Measurements from ENCODE around the gene SMARCD3.

Gene SMARCD3

DNA sequence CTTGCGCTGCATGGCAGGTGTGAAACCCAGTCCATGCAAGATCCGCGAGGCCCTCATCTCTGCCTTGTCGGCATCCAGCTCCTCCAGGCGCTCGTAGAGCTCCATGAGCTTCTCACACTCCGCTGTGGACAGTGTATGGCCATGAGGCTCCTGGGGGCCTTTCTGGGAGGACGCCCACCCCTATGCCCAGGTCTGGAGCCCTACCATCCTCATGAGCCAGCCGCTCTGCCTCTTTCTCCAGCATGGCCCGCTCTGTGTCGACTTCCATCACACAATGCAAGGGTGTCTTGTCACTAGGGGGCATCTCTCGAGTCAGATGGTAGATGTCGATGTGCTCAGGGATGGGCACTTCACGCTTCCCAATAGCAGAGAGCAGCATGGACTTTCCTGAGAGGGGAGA lies 24.8 kb downstream of the SMARCD3 start:
- intact Hi-C loops (cut with DNase I) = no loop called here

DNA sequence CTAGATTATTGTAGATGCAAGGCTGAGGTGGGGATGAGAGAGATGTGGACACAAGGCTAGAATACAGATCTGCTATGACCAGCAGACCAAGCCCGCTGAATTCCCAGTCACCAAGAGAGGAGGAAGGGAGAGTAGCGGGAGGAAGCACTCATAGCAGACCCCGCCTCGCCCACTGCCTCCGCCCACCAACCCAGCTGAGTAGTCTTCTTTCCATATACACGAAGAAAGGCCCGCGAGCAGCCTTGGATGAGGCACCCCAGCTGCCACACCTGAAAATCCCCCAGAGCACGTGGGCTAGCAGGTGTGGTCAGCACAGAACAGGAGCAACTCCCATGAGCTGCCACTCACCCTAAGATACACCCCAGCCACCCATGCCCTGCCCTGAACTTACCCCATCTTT lies 30.3 kb downstream of the SMARCD3 start:
- intact Hi-C loops (cut with DNase I) = no loop called here
- DNase-seq = no peak

More for the DNA sequence above, 24.8 kb downstream of the SMARCD3 start:
- DNase-seq = peak in 1 of 10 donors; percentile 36

DNA sequence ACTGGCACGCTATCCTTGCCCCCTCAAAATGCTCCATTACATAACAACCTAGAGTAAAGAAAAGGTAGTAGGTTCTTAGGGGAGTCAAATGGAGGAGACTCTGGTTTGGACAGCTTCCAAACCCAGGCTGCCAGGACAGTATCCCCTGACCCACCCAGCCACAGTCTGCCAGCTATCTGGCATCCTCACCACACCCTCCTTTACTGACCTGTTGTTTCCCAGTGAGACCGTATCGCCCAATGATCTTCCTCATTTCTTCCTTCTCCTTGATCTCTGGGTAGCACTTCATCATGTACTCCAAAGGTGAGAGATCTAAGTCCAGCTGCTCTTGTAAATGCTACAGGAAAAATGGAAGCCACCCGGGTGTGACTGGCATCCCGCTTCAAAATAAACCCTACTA lies 33.1 kb downstream of the SMARCD3 start:
- intact Hi-C loops (cut with DNase I) = no loop called here
- no peak for DNase-seq

DNA sequence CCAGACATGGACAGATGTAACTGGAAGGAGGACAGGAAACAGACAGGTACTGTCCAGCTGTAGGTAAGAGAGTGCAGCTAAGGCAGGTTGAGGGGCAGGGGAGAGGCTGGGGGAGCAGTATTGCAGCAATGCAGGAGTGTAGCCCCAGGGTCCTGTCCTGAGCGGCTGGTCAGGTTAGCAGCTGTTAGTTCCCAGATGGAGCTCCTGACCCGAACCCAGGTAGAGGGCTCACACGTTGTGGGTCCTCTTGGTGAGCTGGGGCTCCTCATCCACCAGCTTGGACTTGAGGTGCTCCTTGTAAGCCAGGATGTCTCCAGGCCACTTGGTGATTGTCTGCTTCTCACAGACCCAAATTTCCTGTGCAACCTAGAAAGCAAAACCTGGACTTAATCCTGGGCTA lies 34.7 kb downstream of the SMARCD3 start:
- intact Hi-C loops (cut with DNase I) = no loop called here
- no peak for DNase-seq

DNA sequence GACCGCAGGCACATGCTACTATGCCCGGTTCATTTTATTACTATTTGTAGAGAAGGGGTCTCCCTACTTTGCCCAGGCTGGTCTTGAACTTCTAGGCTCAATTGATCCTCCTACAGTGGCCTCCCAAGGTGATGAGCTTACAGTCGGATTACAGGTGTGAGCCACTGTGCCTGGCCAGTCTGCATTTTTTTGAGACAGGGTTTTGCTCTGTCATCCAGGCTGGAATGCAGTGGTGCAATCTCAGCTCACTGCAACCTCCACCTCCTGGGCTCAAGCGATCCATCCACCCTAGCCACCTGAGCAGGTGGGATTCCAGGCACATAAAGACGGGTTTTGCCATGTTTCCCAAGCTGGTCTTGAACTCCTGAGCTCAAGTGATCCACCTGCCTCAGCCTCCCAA lies 35.9 kb downstream of the SMARCD3 start:
- intact Hi-C loops (cut with DNase I) = no loop called here
- no peak for DNase-seq

DNA sequence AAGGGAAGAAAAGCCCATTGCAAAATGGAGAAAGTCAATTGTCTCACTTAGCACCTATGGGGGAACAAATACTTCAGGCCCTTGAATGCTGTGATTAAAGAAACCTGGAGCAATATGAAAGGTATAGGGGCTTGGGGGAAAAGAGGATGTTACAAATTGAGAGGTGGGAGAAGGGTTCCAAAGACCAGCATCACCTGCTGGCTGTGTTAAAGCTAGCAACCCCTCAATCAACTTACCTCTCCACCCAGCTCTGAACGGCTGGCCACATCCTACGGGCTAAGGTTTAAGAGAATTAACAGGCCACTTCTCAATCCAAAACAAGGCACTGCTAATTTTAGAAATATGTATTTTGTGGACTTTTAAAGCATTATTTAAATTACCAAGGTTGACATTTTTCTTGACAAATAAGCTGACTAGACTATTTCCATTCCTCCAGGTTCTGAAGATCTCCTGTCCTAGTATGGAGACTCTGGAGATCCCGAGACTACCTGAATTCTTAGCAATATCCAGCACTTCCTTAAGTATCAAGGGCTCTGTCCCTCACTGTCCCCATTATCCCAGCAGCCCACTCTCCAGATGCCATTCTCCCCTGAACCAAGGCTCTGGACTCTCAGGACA lies 37.2 kb downstream of the SMARCD3 start:
- no peak for DNase-seq
- intact Hi-C loops (cut with DNase I) = no loop called here

DNA sequence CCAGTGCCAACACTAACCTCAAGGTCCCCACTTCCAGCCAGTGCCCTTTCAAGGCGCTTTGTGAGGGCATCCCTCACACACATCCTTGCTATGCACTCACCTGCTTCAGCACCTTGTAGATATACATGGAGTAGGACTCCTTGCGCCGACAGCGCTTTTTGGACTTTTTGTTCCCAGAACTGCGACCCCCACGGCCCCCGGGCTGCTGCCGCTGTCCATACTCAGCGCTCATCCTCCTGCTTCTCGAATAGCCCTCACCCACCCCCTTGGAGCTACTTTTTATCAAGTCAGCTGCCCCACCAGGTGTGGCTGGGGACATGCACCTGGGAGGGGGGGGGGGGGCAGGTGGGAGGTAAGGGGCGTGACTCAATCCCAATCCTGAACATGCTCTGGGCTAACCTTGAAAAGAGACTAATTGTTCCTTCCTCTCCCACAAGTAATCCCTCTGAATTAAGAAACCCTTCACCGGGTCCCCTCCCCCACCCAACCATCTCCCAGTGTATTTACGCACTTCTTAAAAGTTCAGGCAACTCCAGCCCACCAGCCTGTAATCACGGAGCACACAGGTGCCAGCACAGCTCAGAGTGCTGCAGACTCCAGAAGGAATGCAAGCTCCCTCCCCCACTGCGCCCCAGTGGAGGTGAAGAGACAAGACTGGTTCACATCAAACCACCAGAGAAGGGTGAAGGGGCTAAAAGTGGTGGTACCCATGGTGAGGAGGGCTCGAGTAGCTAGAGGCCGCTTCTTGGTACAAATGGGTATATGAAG lies 38.2 kb downstream of the SMARCD3 start, which contains the start of gene H2BK1:
Gene H2BK1, minus strand, starts transcription at position 402 of the 768 bp plus-strand sequence. Its CDS starts 170 bp downstream, at position 232.
- intact Hi-C loops (cut with DNase I) = no loop called here
- no peak for DNase-seq

DNA sequence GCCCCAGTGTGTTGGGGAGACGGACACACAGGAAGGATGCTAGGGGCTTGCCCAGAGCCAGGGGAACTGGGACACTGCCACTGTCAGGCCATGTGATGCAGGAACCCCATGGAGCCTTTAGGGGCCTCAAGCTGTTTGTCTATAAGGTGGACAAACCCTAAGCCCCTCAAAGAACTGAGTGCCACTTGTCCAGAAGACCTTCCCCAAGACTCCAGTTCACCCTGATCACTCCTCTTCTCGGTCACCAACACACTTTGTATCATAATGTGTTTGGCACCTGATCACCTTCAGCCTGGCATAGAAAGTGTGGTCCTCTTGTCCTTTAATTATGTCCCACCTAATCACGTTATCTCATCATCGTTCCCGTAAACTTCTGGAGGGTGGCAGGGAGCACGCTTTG lies 38.9 kb downstream of the SMARCD3 start:
- intact Hi-C loops (cut with DNase I) = no loop called here
- no peak for DNase-seq

DNA sequence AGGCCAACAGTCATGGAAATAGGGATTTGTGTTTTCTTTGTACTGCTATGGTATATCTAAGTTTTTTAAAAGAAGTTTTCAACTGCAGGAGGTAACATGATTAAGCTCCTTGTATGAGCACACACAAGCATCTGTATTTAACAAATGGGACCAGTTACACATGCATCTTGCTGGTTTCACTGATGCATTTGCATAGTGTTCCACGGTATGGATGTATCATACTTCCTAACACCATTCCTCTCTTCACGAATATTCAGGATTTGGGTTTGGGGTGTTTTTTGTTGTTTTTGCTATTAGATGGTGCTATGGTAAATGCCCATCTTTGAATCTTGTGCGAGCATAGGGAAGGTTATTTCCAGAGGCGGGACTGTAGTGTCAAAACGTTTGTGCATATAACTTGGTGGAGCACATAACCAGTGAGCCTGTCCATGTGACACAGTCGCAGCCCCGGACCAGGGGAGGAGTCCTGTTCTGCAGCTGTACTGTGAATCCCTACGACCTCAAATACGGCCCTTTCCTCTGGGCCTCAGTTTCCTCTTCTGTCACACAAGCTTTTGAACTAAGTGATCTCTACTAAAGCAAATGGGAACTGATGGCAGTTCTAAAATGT lies 40.1 kb downstream of the SMARCD3 start:
- intact Hi-C loops (cut with DNase I) = no loop called here
- DNase-seq = no peak

DNA sequence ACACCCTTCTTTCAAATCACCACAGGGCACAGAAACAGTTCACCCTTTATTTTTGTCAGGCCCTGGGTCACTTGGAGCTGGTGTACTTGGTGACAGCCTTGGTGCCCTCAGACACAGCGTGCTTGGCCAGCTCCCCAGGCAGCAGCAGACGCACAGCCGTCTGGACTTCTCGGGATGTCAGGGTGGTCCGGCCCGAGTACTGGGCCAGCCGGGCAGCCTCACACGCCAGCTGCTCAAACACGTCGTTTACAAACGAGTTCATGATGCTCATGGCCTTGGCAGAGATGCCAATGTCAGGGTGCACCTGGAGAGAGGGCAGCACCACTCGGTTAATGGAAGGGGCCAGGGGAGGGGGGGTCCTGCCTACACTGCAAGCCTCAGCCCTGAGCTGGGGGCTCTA lies 40.7 kb downstream of the SMARCD3 start:
- intact Hi-C loops (cut with DNase I) = no loop called here
- DNase-seq = no peak

DNA sequence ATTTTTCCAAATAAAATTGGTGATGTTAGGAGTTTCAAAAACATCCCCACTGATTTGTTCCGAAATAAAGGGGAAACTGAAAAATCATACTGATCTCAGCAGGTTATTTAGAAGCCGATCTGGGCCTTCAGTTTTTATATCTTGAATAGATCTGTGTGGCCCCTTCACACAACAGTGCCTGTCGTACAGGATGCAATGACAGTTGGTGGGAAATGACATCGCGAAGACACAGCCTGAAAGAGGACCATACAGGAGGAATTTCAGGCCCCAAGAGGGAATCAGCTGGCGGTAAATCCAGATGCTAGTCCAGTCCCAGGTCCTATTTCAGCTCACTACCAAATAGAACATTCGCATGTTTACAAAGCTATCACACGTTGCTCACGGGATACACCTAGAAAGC lies 41.2 kb downstream of the SMARCD3 start:
- no peak for DNase-seq
- intact Hi-C loops (cut with DNase I) = no loop called here

DNA sequence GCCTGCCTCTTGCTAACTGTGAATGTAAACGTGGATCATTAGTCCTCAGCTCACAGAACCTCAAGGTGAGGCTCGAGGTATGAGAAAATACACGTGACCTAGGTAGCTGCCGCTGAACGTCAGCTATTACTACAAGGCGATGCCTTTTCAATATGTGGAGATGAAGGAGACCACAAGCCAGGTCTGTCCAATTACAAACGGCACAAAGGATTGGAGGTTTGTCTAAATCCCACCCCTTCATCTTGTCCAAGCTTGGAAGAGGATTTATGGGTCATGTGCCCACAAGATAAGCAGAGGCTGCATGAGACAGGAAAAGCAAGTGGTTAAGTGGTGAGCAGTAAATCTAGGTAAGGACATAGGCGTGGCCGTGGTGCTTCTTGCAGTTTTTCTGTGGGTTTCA lies 41.6 kb downstream of the SMARCD3 start:
- intact Hi-C loops (cut with DNase I) = no loop called here
- no peak for DNase-seq

DNA sequence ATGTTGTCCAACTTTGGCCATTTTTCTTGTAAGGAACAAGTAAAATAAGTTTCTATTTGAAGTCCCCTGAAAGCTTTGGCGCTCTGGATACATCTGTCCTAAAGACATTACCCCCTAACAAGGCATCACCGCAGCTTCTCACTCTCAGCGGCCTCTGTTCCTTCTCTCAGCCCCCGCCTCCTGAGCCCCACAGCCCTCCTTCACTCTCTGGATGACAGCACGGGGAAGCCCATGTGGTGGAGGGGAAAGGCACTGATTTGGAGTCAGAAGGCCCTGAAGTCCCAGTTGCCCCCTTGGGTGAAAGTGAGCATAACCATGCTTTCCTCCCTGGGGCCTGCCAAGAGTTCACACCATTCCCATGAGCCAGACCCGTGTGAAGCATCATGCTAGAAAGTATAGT lies 42.8 kb downstream of the SMARCD3 start:
- DNase-seq = no peak
- intact Hi-C loops (cut with DNase I) = no loop called here

DNA sequence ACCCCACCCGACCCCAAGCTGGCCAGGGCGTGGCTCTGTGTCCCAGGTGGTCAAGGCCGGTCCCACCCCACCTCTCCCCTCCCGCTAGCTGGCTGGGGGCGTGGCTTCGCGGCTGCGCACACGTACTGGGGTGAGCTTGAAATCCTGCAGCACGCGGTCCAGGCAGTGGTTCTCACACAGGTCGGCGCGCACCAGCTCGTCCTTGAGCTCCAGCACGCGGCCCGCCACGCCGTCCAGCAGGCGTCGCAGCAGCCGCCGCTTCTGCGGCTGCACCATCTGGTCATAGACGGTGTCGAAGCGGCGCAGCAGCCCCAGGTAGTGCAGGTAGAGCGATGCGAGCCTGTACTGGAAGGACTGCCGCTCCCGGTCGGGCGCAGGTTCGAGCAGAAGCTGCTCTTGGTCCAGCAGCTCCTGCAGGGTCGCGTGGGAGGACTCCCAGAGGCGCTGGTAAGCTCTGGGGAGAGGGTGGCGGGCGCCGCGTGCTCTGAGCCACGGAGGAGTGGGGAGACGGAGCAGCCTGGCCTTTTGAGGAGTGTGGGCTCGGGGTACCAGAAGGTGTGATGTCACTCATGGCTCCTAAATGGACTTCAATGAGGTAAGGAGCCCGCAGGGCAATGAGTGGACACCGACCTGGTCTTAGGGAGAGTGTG lies 44.0 kb downstream of the SMARCD3 start:
- intact Hi-C loops (cut with DNase I) = no loop called here
- DNase-seq = no peak

DNA sequence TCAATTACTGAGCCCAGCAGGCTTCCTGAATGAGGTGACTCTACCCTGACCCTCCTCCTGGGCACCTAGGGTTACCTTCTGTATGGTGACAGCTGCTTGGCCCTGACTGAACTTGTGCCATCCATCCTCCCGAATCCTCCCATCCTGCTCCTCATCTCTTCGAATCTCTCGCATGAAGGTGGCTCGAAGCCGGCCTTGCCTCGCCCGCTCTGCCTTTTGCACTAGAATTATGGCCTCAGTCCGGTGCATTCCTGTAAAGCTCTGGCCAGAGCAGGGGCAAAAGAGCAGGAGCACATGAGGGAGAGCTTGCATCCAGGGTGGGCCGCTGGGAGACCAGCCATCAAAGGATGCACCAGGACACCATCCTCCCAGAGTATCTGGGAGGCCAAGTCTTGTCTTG lies 45.7 kb downstream of the SMARCD3 start:
- peak in 1 of 10 donors; percentile 16 for DNase-seq
- intact Hi-C loops (cut with DNase I) = no loop called here

DNA sequence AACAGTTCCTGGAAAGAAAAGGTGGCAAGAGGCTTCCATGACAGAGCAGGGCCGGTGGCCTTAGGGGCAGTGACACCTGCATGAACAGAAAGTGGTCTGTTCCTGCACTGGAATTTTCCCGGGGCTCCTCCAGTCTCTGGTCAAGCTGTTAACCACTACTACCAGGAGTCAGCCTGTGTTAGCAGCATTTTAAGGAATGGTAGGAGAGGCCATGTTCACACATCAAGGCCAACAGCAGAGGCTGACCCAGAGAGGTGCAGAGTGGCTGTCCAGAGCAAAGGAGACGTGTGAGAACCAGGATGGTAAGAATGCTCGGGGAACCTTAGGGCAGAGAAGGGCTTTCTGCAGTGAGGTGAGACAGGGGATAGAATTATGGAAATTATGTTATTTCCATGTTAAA lies 46.7 kb downstream of the SMARCD3 start:
- intact Hi-C loops (cut with DNase I) = no loop called here
- no peak for DNase-seq

DNA sequence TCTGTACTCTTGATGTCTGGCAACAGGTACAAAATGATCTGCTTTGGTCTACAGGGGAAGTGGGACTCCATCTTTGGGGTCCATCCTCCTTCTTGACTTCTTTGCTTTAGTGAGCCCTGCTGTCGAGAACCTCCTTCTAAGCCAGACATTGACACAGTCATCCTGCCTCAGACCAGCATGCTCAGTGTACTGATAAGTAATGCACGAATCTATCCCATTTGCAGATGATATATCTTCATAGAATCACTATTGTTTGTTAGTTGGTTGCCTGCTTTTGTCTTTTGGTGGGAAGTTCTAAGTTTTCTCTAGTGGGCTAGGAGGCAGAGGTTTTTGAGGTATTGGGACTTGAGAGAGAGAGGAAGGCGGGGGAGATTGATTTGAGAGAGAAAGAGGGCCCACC lies 47.1 kb downstream of the SMARCD3 start:
- intact Hi-C loops (cut with DNase I) = no loop called here
- no peak for DNase-seq

DNA sequence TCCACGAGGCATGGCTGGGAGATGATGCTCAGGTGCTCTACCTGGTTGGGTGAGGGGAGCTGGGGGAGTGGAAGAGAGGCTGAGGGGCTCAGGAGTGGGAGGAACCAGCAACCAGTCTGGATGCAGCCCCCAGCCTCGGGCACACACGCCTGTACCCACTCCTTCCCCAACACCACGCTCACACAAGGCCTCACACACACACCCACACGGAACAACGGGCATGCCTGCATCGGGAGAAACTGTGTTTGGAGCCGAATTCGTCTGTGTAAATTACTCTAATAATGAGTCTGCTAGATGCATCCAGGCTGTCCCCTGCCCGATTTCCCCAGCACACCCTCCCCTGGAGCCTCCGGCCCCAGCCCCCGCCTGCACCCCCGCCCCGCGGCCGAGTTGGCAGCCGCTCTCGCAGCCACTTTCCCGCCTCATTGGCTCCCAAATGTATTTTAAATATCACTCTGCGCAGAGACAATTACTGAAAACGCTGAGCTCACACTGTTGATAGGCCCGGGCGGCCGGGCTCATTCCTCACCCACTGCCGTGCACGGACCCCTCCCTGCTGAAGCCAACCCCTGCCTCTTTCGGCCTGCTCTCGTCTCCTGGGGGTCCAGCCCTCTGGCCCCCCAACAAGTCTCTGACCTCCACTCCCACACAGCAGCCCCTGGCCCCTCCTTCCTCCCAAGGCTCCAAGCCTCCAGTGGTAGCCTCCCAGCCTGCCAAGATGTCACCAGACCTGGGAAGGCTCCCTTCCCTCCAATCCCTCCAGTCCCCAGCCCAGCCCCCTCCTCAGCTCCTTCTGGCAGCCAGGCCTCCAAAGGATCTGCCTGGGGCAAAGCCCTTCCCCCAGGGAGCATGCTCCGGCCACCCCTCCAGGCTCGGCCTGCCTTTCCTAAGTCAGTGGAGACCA lies 49.3 kb downstream of the SMARCD3 start:
- intact Hi-C loops (cut with DNase I) = no loop called here
- peak in 4 of 10 donors; percentile 18 to 26 (median 22) for DNase-seq

DNA sequence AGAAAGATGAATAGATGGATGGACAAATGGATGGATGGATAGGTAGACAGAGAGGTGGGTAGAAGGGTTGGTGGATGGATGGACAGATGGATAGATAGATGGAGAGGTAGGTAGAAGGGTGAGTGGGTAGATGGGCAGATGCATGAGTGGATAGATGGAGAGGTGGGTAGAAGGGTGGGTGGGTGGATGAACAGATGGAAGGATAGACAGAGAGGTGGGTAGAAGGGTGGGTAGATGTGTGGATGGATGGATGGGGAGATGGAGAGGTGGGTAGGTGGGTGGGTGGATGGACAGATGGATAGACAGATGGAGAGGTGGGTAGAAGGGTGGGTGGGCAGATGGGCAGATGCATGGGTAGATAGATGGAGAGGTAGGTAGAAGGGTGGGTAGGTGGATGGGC lies 50.6 kb downstream of the SMARCD3 start:
- intact Hi-C loops (cut with DNase I) = no loop called here
- no peak for DNase-seq

Measured in posterior cingulate gyrus (tissue), 11 donors.